GM19467 (cell line): ENCODE data around the gene UTP25.

Source experiments
- ATAC-seq: cut with Tn5 transposase; IDR thresholded peaks from one replicate; pipeline ENCODE4 v1.9.1; 2021; ENCODE audit warnings: mild to moderate bottlenecking, moderate library complexity; ENCODE audit not compliant: unreplicated experiment

UTP25 gene

DNA sequence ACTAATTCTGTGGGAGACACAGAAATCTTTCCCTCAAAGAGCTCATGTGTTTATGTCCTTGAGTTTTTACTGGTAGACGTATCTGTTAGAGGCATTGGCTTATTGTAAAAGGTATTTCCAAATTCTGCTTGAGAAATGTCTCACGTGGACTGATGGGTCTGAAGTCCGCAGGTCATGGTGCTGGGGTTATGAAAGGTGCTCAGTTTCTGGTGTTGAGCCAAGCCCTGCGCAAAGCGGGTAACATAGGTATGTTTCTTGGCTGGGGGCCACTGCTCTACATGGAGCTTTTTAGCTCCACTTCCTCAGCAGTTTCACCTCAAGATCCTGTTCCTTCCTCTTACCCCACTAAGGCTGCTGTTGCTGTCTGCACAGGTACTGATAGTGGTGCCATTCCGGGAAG, 10.8 kb downstream of the UTP25 start:
- no peak for ATAC-seq

GRCh38 chr1:209839875-209840546, 12.2 kb downstream of the UTP25 start:
- ATAC-seq, result no peak

DNA sequence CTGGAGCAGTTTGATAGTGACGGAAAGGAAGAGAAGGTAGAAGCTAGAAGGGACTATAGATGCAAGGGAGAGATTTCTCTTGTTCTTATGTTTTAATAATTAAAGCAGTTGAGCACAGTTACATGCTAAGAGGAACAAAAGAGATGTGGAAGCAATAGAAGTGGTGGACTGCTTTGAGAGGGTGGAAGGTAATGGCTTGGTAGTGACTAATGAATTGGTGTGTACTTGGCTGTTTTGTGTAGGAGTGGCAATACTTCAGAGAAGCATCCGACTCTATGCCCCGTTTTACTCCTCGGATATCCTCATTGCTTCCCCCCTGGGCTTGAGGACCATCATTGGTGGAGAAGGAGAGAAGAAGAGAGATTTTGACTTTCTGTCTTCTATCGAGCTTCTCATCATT, 12.8 kb downstream of the UTP25 start:
- no peak for ATAC-seq

DNA sequence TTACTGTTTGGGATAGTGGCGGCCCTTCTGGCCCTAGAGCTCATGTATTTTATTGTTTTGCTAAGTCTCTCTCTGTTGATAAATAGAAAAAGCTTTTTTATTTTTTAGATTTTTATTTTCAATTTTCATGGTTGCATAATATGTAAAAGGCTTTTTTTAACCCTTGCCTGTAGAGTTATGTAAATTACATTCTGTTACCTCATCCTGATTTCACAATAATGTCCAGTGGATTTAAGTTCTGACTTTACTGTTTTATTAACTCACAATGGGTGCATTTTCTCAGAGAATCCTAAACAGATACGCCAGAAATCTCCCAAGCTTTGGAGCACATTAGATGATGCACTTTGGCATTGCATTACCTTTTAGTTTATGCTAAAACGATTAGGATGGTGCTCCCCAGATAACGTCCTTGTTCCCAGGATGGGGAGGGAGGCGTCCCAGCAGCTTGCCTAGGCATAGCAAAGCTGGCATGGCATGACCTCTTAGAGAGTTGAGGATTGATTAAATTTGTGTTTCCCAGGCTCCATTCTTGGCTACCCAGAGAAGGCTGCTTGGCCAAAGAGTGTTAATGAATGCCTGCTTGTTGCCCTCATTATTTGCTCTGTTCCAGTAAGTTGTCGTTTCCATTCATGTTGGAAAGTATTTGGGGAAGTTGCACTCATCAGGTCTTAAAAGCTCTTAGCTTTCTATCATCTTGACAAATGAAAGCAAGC, 17.1 kb downstream of the UTP25 start:
- no peak for ATAC-seq

DNA sequence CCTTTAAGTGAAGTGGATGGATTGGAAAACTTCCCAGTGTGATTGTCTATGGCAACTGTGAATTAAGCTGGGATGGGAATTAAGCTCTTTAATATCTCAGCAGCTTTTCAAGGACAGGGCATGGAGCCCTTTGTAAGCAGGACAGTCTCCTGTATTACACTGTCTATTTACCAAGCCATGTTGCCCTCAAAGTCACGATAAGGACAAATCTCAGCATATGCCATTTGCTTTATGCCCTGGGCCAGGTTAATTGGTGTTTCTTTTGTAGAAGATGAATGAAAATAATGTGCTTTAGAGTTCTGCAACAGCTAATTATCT, 17.6 kb downstream of the UTP25 start:
- ATAC-seq, result no peak

- no peak for ATAC-seq
Observed at GRCh38 chr1:209849388-209849787, 21.6 kb downstream of the UTP25 start.

DNA sequence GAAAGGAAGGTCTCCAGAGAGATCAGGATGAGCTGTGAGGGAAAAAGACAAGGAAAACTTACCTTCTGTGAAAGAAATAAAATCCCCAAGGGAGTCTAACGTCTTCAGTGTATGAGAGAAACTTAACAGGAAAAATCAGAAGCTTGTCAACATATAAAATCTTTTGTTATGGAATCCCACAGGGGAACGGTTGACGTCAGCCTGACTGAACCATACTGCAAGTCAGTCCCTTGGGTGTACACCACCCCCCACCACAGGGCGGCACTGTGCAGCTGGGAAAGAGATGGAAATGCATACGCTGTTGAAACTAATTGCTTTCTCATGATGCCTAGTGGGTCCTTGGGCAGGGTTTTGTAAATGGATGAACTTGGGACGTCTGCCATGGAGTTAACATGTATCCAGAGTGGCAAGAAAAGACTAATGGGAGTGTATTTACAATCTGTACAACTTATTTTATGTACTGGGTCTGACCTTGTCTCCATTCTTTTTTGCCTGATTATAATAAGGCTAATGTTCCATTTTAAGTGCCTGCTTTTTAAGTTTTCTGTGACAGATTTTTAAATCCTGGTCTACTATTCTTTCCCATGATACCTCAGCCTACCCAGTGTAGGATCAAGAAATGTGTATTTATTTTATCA, 22.7 kb downstream of the UTP25 start:
- no peak for ATAC-seq

DNA sequence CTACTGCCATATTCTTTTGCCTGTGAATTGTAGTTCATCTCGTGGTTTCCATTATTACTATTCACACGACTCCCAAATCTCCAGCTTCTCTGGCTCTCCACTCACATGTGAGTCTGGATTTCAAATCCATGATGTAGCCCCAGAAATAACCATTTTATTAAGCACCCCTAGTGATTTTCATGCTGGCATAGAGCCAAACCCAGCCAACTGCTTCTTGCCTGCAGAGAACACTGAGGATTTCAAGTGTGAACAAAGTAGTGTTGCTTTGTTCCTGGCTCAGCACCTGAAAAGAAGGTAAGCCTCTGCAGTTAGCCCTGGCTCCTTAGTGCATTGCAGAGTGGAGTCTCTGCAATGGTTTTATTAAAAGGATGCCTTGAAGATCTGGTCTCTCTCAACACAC, 25.9 kb downstream of the UTP25 start:
- no peak for ATAC-seq

- ATAC-seq, result no peak
Observed at GRCh38 chr1:209854196-209854595, 26.4 kb downstream of the UTP25 start.

DNA sequence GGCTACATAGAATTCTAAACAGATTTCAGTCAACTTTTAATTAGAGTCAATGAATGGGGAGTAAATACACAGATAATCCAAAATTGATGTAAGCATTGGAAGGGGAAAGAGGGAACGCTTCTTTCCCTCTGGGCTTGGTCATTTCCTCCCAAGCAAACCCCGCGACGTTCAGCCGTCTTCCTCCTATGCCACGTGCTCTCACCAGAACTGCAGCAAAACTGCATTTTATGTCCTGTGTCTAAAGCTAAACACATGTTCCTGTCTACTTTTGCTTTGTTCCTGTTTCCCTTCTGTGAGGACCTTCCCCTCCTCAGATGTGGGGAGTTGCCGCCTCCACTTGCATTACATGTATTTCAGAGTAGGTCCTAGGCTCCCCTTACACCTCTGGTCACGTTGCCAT, 27.2 kb downstream of the UTP25 start:
- no peak for ATAC-seq

DNA sequence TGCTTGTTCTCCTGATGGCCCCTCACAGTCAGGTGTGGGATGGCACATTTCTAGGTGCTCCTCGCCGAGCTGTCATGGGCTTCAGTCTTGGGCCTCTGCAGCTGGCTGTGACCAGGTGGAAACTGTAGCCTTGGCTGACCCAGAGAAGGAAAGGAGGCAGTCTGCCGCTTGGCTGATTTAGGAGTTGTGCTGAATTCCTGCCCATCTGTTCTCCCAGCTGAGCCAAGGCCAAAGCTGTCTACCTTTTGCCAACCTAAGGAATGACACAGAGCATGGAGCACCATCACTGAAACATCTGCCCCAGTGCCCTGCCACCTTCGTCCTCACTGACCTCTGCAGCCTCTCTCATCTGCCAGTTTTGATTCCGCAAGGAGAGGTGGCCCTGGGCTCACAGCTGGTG, 27.9 kb downstream of the UTP25 start:
- ATAC-seq, result no peak

GRCh38 chr1:209858561-209859103, 30.9 kb downstream of the UTP25 start:
- ATAC-seq, result no peak

- ATAC-seq, result peak; percentile 92
Observed at GRCh38 chr1:209860293-209860881, 32.6 kb downstream of the UTP25 start.

DNA sequence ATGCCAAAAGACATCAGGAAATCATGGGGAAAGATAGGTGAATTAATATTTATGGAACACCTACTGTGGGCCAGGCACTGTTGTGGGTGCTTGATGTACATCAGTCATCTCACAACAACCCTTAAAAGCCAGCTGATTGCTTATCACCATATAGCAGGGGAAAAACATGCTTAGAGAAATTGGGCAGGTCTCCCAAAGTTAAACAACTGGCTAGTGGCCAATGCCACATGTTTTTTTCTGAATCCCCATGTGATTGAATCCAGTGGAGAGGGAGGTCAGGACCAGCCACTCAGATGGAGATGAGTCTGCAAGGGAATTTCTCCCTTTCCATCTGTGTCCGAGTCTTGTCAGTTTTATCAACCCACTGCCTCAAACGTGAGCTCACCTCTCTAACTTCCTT, 33.5 kb downstream of the UTP25 start:
- ATAC-seq, result no peak

DNA sequence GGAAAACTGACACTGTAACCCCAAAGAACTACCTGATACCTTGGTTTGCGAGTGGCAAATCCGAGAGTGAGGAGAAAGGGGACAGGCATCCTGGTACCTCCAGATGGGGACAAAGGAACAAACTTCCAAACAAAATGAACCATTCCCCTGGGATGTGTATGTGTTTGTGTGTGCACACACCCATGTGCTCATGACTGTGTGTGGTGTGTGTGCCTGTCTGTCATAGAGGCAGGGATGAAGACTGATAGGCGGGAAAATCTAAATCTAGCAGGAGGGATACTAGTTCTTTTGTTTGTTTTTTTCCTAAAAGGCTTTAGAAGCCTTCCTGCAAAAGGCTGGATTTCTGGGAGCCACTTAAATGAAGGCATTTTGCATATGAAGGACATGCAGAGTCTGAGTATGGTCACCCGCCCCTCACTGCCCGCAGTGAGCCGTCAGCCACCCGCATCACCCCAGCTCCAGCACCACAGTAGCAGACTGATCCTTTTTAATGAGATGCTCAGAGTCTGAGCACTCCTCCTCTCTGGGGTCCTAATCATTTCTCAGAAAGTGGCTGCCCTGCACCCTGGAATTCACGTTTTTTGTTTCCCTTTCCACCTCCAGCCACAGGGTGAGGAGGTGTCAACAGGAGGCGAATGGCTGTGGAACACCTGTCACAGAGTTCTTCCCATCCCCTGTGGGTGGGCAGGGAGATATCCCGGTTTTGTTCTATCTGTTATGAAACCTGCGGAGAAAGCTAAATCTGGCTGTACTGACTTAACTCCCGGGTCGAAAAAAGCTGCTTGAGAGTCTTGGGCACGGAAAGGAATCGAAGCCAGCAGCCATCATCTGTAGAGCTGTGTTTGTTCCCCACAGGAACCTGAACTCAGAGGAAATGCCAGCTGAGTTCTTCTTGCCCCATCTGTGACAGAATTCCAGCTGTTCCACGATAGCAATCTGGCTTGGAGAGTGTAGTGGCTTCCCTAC, 34.9 kb downstream of the UTP25 start:
- no peak for ATAC-seq

DNA sequence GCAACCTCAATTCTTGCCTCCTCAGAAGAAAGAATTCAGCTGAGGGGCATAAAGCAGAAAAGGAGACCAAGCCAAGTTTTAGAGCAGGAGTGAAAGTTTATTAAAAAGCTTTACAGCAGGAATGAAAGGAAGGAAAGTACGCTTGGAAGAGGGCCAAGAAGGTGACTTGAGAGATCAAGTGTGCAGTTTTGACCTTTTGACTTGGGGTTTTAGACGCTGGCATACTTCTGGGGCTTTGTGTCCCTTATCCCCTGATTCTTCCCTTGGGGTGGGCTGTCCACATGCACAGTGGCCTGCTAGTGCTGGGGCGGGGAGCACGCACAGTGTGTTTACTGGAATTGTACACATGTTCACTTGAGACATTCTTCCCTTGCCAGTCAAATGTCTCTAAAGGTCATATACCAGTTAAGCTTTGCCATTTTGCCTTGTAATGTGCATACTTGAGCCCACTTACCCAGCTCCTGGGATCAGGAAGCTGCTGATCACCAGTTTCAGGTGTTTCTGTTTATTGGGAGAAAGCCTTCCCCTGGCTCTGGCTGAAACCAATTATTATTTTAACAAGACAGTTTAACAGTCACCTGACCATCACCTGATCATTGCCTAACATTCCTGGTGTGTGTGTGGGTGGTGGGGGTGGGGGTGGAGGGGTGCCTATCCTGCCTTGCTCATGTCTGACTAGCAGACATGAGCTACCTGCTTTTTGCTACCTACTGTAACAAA, 36.2 kb downstream of the UTP25 start:
- ATAC-seq, result no peak

- ATAC-seq, result no peak
Observed at GRCh38 chr1:209866201-209866600, 38.4 kb downstream of the UTP25 start.

GRCh38 chr1:209869291-209870149, 41.7 kb downstream of the UTP25 start:
- ATAC-seq, result no peak
